Endothelial cell of umbilical vein (primary cell): ENCODE measurements around the gene UBASH3A.

Experiments
- POLR2A ChIP-seq: IDR thresholded peaks from 2 replicates; pipeline ENCODE4 v1.6.1; 2012; ENCODE audit warnings: low read depth, mild to moderate bottlenecking, control low read depth, low read length
- TF ChIP-seq, protein P1 (sequence below), 2 donors: IDR thresholded peaks; 1 replicate in 1 of 2; 2 replicates in 1 of 2; pipeline ENCODE4 v1.5.1; 2011; ENCODE audit warnings: low read length in 2 of 2, mild to moderate bottlenecking in 2 of 2, moderate library complexity in 2 of 2, control low read depth in 1 of 2, inconsistent platforms in 1 of 2, low read depth in 1 of 2; ENCODE audit not compliant: insufficient read depth in 1 of 2; ENCODE audit errors: extremely low read depth in 1 of 2

GRCh38 chr21:42491328-42491727 lies 87.6 kb downstream of the UBASH3A start:
- TF ChIP-seq, protein P1, sequence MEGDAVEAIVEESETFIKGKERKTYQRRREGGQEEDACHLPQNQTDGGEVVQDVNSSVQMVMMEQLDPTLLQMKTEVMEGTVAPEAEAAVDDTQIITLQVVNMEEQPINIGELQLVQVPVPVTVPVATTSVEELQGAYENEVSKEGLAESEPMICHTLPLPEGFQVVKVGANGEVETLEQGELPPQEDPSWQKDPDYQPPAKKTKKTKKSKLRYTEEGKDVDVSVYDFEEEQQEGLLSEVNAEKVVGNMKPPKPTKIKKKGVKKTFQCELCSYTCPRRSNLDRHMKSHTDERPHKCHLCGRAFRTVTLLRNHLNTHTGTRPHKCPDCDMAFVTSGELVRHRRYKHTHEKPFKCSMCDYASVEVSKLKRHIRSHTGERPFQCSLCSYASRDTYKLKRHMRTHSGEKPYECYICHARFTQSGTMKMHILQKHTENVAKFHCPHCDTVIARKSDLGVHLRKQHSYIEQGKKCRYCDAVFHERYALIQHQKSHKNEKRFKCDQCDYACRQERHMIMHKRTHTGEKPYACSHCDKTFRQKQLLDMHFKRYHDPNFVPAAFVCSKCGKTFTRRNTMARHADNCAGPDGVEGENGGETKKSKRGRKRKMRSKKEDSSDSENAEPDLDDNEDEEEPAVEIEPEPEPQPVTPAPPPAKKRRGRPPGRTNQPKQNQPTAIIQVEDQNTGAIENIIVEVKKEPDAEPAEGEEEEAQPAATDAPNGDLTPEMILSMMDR (IDR thresholded peaks at IDR 0.05; ENCODE audit: extremely low read depth in 1 of 2, insufficient read depth in 1 of 2, low read depth in 1 of 2, low read length in 2 of 2) = no peak
- no peak for TF ChIP-seq POLR2A
